ENCODE results near the gene PDE6B.

- TF ChIP-seq, protein P1, sequence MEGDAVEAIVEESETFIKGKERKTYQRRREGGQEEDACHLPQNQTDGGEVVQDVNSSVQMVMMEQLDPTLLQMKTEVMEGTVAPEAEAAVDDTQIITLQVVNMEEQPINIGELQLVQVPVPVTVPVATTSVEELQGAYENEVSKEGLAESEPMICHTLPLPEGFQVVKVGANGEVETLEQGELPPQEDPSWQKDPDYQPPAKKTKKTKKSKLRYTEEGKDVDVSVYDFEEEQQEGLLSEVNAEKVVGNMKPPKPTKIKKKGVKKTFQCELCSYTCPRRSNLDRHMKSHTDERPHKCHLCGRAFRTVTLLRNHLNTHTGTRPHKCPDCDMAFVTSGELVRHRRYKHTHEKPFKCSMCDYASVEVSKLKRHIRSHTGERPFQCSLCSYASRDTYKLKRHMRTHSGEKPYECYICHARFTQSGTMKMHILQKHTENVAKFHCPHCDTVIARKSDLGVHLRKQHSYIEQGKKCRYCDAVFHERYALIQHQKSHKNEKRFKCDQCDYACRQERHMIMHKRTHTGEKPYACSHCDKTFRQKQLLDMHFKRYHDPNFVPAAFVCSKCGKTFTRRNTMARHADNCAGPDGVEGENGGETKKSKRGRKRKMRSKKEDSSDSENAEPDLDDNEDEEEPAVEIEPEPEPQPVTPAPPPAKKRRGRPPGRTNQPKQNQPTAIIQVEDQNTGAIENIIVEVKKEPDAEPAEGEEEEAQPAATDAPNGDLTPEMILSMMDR (IDR thresholded peaks at IDR 0.05), result no peak
- TF ChIP-seq ZFX (IDR thresholded peaks at IDR 0.05; ENCODE audit: borderline replicate concordance), result no peak
Measured at GRCh38 chr4:687048-687970, 61.9 kb downstream of the PDE6B start.
